GM18517 (cell line): ENCODE measurements around the gene HM13.
"Not testable (repeated sequence)": the region's sequence is repeated elsewhere in the genome, so short reads cannot be mapped to it uniquely, and the experiment has no call there.

ENCODE experiments used
- ATAC-seq: cut with Tn5 transposase; IDR thresholded peaks from one replicate; pipeline ENCODE4 v1.9.1; 2021; ENCODE audit warnings: mild to moderate bottlenecking, moderate library complexity; ENCODE audit not compliant: unreplicated experiment

HM13 gene

DNA sequence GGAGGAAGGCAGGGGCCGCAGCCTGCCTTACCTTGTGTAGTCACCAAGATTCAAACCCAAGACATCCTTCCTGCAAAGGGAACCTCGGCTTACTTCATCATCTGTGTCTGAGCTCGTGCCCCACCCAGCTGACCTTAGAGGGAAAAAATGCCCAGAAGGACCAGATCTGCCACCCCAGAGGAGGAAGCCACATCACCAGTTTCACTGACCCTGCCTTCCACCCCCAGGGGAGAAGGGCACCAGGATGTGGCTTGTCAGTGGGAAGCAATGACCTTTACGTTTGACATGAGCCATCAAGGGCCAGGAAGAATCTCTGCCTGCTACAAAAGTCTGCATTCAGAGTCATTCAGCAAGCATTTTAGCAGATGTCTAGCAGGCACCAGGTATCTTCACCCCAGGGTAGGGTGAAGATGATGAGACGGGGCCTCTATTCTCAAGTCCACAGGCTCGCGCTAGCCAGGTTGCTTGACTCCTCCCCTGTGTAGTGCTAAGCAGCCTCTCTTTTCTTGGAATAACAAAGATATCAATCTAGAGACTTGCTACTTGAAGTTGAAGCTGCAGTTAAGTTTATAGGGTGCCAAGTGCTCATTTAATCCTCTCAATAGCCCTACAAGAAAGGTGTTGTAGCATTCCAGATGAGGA is 28.1 kb downstream of the HM13 start:
- no peak for ATAC-seq

DNA sequence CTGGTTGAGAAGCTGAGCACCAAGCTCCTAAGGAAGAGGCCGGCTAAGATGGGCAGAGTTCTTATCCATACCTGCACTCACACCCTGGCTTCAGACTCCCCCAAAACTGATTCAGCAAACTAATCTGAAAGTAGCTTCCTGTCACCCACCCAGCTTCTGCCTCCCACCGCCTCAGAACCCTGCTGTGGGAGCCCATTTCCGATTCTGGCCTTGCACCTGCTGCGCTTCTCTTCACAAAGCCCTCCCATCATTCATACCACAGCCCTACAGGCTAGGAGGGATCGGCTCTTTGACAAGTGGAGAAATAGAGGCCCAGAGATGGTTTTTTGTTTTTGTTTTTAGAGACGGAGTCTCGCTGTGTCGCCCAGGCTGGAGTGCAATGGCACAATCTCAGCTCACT is 28.7 kb downstream of the HM13 start:
- ATAC-seq, result no peak

DNA sequence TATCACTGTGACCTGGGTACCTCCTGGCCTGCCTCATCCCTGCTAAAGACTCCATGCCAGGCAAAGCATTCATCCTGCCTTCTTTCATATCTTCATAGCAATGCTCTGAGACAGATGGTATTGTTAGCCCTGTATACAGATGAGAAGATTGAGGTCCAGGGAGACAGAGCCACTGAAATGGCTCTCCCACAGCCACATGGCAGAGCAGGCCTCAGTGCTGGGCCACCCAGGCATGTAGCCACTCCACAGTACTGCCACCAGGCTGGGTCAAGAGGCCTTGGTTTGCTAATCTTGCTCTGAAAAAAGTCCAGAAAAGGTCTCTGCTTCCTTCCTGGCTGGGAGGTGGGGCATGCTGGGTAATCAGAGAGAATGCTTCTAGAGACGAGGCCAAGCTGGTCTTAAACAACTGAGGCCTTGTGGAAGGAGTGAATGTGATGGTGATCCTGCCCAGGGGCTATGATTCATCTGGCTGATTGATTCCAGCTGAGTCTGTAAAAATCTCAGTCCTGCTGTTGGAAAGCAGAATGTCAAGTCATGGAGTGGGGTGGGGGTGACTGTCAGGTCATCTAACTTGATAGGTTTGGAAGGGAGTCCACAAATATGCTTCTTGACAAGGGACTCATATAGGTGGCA is 29.8 kb downstream of the HM13 start:
- ATAC-seq, result no peak

DNA sequence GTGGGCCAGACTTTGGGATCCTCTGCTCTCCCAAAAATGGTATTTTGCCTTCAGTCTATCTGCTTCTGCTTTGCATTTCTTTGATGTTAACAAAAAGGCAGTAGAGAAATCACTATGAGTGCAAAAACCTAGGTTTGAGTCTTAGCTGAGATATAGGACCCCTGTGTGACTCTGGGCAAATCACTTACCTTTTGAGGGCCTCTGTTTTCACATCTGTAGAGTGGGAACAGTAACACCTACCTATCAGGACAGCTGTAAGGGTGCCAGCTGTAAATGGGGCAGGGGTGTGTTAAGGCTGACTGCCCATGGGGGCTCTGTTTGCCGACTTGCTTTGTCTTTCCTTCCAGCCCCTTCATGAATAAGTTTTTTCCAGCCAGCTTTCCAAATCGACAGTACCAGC is 30.4 kb downstream of the HM13 start:
- ATAC-seq, result no peak

DNA sequence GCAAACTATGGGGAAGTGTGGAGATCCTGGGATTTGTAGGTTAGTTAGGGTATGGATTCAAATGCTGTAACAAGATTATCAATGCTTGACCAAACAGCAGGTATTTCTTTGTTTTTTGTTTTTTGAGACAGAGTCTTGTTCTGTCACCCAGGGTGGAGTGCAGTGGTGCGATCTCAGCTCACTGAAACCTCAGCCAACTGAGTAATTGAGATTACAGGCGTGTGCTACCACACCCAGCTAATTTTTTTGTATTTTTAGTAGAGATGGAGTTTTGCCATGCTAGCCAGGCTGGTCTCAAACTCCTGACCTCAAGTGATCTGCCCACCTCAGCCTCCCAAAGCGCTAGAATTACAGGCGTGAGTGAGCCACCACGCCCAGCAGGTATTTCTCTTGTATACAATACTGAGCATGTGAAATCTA is 31.4 kb downstream of the HM13 start:
- not testable (repeated sequence) for ATAC-seq

DNA sequence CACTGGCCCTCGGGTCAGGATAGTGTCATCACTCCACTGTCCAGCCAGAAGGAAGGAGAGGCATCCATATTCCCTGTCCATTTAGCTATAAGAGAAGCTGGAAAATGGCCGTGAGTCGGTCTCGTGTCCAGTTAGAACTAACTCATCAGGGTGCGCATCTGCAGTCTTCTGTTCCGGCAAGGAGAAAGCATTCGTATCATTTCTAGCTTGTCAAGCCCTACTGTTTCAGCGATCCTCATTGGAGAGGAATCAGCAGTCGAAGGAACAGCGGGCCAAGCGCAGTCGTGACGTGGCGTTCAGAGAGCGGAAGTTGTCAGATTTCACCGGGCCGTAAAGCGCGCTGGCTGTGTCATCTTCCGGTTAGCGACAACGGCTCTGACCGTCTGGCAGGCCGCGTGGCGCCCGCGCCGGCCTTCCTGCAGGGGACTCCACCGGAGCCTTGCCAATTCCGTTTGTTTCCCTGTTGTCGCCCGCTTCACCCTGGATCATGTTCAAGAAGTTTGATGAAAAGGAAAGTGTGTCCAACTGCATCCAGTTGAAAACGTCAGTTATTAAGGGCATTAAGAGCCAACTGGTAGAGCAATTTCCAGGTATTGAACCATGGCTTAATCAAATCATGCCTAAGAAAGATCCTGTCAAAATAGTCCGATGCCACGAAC is 32.9 kb downstream of the HM13 start:
- peak; percentile 60 for ATAC-seq

DNA sequence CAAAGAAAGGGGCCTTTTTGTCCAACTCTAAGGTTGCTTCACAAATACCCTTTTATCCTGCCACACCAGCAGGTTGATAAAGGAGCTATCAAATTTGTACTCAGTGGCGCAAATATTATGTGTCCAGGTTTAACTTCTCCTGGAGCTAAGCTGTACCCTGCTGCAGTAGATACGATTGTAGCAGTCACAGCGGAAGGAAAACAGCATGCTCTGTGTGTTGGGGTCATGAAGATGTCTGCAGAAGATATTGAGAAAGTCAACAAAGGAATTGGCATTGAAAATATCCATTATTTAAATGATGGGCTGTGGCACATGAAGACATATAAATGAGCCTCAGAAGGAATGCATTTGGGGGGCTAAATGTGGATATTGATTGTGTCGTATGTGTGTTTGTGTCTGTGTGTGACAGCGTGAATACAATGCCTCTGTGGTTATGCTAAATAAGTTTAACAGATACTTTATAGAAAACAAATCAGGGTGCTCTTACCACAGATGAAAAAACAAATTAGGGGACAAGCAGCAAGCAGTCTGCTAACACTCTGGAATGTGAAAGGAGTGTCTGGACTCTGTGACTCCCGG is 33.6 kb downstream of the HM13 start:
- ATAC-seq, result no peak

DNA sequence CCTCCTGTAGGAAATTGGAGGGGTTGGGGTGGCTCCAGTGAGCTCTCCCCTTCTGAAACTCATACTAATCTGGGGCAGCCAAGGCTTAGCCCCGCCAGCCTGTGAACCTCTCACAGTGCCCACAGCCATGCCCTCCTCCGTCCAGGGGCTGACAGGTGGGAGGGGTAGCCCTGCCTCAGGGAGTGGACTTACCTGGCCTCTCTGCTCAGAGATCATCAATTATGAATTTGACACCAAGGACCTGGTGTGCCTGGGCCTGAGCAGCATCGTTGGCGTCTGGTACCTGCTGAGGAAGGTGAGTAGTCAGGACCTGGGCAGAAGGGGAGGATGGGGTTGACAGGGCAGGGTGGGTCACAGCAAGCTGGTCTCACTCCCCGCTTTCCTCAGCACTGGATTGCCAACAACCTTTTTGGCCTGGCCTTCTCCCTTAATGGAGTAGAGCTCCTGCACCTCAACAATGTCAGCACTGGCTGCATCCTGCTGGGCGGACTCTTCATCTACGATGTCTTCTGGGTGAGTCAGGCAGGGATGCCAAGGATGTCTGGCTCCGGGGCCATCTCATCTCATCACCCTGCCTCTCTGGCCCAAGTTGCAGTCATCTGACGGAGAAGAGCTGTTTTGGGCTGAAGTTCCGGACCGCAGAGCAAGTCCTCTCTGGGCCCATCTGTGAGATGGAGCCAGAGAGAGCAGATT is 34.7 kb downstream of the HM13 start:
- ATAC-seq, result no peak

DNA sequence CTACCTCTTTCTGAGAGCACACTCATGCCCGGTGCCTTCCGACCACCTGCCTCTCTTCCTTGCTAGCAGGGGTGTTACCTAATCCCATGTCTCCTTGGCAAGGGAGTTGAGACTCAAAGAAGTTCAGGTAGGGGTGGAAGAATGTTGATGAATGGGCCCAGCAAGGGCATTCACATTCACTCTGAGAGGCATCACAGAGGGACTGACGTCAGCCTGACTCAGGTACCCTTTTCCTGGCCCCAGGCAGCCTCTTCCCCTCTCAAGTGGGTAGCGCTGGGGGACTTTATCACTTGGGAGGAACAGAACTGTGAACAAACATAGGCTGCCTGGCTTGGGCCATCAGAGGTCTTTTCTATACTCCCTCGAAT is 35.3 kb downstream of the HM13 start:
- ATAC-seq, result no peak

DNA sequence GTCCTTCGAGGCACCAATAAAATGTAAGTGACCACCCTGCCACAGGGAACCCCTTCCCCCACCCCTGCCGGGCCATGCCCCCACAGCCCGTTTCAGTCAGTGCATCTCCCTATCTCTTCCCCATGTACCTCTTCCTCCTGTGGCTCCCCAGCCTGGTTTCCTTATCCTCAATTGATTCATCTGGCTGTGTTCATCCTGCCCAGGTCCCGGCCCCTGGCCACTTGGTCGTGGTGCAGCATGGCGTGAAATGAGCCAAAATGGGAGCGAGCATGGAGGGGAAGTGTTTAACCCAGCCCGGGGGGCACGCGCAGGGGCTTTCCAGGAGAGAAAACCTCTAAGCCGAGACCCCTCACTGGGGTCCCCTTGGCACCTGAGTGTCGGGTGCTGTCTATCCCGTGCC is 35.9 kb downstream of the HM13 start:
- no peak for ATAC-seq

DNA sequence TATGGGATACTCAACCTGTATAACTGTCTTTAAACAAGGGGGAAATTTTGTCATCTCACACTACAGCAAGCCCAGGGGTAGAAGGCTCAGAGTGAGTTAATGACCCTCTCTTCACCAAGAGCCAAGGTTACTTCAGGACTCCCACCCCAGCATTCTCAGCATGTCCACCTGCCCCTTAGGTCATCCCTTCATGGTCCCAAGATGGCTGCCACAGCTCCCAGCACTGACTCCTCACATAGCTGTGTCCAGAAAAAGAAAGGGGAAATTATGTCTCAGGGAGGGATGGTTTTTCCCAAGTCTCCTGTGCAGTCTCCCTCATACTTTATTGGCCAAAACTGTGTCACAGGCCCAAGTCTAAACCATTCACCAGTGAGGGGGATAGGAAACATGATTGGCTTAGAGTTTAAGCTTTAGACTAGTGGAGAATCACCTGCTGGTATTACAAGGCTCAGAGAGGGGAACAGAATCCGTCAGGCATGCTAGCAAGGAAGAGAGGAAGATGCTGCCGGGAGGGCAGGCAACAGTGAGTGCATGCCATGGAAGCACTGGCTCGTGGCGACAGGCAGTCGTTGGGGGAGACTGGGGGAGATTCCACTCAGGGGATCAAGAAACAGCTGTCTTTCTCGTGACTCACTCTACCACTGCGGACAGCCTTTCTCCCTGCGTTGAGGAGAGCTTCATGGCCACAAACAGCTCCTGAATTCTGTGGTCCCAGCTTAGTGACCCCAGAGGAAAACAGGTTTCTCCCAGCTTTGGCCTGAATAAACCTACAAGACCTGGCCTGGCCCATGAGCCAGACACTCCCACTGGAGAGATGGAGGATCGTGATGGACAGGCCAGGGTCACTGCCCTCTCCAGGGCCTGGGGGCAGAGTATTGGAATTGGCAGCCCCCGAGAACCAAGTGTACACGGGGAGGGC is 37.2 kb downstream of the HM13 start:
- ATAC-seq, result no peak

DNA sequence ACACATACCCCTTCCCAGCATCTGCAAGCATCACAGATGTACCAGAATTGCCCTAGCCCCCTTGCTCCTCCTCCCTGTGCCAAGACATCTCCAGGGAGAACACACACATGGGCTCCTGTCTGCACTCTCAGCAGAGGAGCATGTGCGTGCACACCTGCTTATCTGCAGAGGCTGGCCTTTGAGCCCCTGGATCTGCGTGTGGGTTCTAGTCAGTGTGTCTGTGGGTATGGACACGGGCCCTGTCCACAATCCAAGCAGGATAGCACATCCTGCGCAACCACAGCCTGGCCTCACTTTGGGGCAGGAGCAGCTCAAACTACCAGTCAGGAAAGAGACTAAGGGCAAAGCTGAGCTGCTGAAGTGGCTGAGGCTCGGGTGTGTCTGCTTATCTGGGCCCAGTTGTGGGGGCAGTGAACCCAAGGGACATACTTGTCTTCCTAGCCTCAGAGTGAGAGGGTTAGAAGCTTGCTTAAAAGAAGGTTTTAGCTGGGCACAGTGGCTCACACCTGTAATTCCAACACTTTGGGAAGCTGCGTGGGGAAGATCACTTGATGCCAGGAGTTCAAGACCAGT is 41.0 kb downstream of the HM13 start:
- no peak for ATAC-seq

DNA sequence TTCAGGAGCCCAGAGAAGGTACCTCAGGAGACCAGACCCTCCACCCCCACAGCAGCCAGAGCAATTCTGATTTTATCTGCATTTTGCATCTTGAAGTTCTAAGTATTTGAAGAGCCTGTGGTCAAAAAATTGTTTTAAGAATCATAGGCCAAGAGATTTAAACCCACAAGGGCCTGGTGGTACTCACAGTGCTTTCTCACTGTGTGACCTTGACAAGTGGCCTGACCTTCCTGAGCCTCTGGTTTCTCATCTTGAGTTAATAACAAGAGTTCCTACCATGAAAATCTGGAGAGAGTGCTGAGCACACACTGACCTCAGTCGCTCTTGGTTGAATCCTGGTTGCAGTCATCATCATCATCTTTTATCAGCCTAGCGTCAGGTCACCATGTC is 45.5 kb downstream of the HM13 start:
- peak; percentile 6 for ATAC-seq

DNA sequence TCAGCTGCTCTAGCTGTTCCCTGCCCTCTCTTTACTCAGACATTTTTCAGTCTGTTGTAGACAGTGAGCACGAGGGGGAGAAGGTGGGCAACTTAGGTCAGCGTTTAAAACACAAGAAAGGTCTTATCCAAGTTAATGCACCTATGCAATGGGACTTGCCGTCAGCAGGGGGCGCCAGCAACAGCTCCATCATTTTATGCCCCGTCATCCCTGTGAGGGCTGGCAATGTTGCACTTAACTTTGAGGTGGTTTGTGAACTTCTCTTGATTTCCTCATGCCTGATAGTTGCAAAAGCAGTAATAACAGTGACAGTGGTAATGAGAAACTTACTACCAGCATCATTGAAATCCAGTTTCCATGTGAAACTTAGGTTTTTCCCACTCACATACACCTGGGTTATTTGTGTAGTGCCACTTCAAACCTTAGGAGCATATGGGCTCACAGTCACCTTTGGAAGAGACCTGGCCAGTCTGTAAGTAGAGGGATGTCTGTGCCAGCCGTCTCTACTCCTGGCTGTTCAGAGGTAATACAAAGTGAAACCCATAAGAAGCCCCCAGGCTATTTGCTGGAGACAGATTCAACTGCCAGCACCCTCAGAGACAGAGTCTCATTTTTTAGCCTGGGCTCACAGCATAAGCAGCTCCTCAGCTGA is 46.0 kb downstream of the HM13 start:
- ATAC-seq, result peak; percentile 55

DNA sequence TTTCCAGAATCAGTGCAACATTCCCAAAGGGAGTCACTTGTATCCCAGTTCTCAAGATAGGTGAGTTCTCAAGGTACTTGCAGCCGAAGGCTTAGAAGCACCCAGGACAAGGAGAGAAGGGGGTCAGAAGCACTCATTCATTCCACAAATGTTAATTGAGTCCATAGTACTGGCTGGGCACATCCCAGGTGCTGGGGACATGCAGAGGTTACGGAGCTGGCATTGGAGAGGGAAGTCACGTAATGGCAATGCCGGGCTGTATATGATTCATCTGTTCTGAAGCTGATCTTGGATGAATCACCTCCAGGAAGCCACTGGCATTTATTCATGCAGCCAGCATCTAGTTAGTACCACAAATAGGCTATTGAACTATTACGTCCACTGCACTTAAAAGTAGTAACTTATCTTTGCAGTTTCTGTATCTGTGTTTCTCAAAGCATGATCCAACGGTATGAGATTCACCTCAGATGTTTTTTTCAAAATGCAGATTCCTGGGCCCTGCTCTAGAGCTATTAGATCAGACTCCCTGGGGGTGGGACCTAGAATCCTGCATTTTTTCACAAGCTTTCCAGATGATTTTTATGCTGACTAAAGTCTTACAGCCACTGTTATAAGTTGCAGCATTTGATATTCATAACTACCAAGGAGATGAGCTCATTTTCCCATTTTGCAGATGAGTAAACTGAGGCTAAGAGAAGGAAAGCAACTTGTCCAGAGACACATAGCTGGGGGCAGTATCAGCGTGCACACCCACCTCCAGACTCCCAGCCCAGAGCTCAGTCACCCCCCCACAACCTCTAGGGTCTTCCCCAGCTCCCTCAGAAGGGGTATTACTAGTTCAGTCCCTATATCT is 46.7 kb downstream of the HM13 start:
- no peak for ATAC-seq

DNA sequence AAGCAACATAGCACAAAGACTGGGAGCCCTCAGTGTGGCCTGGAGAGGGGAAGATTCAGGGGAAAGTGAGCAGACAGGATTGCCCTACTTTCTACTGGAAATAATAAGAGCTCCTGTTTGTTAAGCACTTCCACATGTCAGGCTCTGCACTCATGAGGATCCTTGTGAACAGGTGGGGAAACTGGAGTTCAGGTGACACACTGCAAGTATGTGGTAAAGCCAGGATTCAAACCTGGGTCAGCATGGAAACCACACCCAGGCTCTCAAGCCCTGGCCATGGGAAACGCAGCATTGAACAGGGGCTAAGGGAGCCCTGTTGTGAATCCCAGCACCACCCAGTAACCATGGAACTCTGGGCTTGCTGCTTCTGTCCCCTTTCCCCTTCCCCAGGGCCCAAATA is 48.0 kb downstream of the HM13 start:
- ATAC-seq, result no peak

DNA sequence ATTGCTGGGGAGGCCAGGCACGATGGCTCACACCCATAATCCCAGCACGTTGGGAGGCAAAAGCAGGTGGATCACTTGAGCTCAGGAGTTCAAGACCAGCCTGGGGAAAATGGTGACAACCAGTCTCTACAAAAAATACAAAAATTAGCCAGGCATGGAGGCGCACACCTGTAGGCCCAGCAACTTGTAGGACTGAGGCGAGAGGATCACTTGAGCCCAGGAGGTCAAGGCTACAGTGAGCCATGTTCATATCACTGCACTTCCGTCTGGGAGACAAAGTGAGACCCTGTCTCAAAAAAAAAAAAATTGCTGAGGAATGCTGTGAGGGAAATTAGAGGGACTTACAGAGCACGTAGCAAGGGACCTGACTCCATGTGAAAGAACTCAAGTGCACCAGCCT is 50.0 kb downstream of the HM13 start:
- ATAC-seq, result no peak

DNA sequence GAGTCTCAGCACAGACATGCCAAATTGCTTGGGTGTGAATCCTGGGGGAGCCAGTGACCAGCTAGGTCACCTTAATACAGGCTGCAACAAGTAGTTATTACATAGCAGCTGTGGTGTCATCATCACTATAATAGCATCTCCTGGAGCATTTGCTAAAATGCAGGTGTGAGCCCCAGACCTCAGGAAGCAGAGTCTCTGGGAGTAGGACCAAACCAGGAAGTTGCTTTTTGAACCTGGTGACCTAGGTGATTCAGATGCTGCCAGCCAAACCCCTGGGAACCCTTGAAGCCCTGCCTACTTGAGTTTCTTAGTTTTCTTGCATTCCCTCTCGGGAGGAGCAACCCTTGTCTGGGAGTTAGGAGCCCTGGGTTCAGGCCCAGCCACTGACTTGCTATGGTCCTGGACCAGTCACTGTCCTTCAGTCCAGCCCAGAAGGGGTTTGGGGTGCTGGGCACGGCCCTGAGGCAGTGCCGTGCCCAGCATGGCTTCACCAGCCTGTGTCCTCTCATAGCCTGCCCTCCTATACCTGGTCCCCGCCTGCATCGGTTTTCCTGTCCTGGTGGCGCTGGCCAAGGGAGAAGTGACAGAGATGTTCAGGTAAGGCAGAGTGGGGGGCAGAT is 51.6 kb downstream of the HM13 start:
- no peak for ATAC-seq
